Ishikawa (cell line): ENCODE data around the gene MECR.

Source experiments
- CREB1 ChIP-seq: IDR thresholded peaks from 2 replicates; pipeline ENCODE4 v1.6.1; 2012; ENCODE audit warnings: low read depth
- EP300 ChIP-seq: IDR thresholded peaks from 2 replicates; pipeline ENCODE4 v1.6.1; 2012; ENCODE audit warnings: borderline replicate concordance
- FOXM1 ChIP-seq: IDR thresholded peaks from 2 replicates; pipeline ENCODE4 v1.6.1; 2012; ENCODE audit warnings: low read depth, borderline replicate concordance
- MAX ChIP-seq: IDR thresholded peaks from 2 replicates; pipeline ENCODE4 v1.6.1; 2012
- RAD21 ChIP-seq: IDR thresholded peaks from 2 replicates; pipeline ENCODE4 v1.6.1; 2012; ENCODE audit warnings: low read depth
- REST ChIP-seq: IDR thresholded peaks from 2 replicates; pipeline ENCODE4 v1.6.1; 2012; ENCODE audit warnings: low read depth, mild to moderate bottlenecking
- TAF1 ChIP-seq: IDR thresholded peaks from 2 replicates; pipeline ENCODE4 v1.6.1; 2012; ENCODE audit warnings: low read depth, mild to moderate bottlenecking
- TCF12 ChIP-seq: IDR thresholded peaks from 2 replicates; pipeline ENCODE4 v1.6.1; 2012; ENCODE audit warnings: low read depth
- TEAD4 ChIP-seq: IDR thresholded peaks from 2 replicates; pipeline ENCODE4 v1.6.1; 2012
- YY1 ChIP-seq: IDR thresholded peaks from 2 replicates; pipeline ENCODE4 v1.6.1; 2012; ENCODE audit warnings: low read depth
- TF ChIP-seq, protein P1 (sequence below): IDR thresholded peaks from 2 replicates; pipeline ENCODE4 v1.6.1; 2012

- TF ChIP-seq YY1 = no peak
- no peak for TF ChIP-seq TEAD4
- TF ChIP-seq CREB1 = no peak
- no peak for TF ChIP-seq REST
- no peak for TF ChIP-seq MAX
- no peak for TF ChIP-seq RAD21
- TF ChIP-seq, protein P1, sequence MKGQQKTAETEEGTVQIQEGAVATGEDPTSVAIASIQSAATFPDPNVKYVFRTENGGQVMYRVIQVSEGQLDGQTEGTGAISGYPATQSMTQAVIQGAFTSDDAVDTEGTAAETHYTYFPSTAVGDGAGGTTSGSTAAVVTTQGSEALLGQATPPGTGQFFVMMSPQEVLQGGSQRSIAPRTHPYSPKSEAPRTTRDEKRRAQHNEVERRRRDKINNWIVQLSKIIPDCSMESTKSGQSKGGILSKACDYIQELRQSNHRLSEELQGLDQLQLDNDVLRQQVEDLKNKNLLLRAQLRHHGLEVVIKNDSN = no peak
- no peak for TF ChIP-seq EP300
- no peak for TF ChIP-seq TCF12
- TF ChIP-seq FOXM1 = no peak
- TF ChIP-seq TAF1 = no peak
Observed at GRCh38 chr1:29172415-29172939, 58.3 kb downstream of the MECR start.
